Thoracic aorta (tissue), 2 donors: Measurements from ENCODE around the gene DHFR. TPM values are rescaled to one million over a fixed set of nuclear protein-coding genes. Genes with fewer than 3 reads are reported as not detected.

Source experiments
- ATAC-seq: fragments of 150-250 bp; one replicate; pipeline ENCODE4 v1.8.0; 2017; ENCODE audit warnings: low read depth; ENCODE audit not compliant: insufficient number of reproducible peaks, low FRiP score
- DNase-seq: peaks from one replicate; pipeline ENCODE4 v3.0.0-alpha.2; 2020; ENCODE audit warnings: low spot score
- H3K27ac ChIP-seq, 2 donors: fragments of 200-600 bp; sonication (generic); 1 replicate in 1 of 2; 2 replicates in 1 of 2; pipeline ENCODE4 v1.5.1; 2016; ENCODE audit warnings: mild to moderate bottlenecking in 2 of 2, moderate library complexity in 2 of 2
- H3K27me3 ChIP-seq: fragments of 200-600 bp; sonication (generic); replicated peaks from 2 replicates; pipeline ENCODE4 v1.6.0; 2016; ENCODE audit warnings: mild to moderate bottlenecking; ENCODE audit not compliant: insufficient read depth
- H3K36me3 ChIP-seq: fragments of 200-600 bp; sonication (generic); one replicate; pipeline ENCODE4 v1.5.1; 2016
- H3K4me1 ChIP-seq, 2 donors: fragments of 200-600 bp; sonication (generic); 1 replicate in 1 of 2; 2 replicates in 1 of 2; pipeline versions ENCODE4 v1.5.1 to v1.6.0; 2016; ENCODE audit warnings: low read depth in 2 of 2, mild to moderate bottlenecking in 1 of 2; ENCODE audit not compliant: control insufficient read depth in 1 of 2
- H3K4me3 ChIP-seq: fragments of 200-600 bp; sonication (generic); 2 replicates; pipeline ENCODE4 v1.5.1; 2016; ENCODE audit warnings: mild to moderate bottlenecking
- H3K9me3 ChIP-seq: fragments of 200-600 bp; sonication (generic); 2 replicates; pipeline ENCODE4 v1.5.1; 2016
- CTCF ChIP-seq: fragments of 200-600 bp; sonication (generic); IDR thresholded peaks from one replicate; pipeline ENCODE4 v1.5.1; 2019; ENCODE audit warnings: antibody characterized with exemption
- total RNA-seq, 2 donors: library from RNA; depleted of rRNA; stranded (reverse); fragments of >200 nt; gene quantifications; one replicate each; pipeline versions ENCODE4 v1.1.0 to v1.2.3, GENCODE V29; 2016

The DHFR gene
- total RNA-seq, 2 donors from 2014 or later = 9.9 to 11.9 TPM

- peak overlapping the region; percentile 91 for H3K4me3 ChIP-seq
- H3K27ac ChIP-seq = peak overlapping the region; percentile 85 to 91
- H3K27me3 ChIP-seq = no peaks in the 10 kb centered on the region
- H3K9me3 ChIP-seq = no peaks in the 10 kb centered on the region
- ATAC-seq (no peak), DNase-seq (no peak)
- peaks cover 11 to 27% of the 10 kb centered on the region in 2 donors for H3K4me1 ChIP-seq
- H3K36me3 ChIP-seq = peaks cover 6% of the 10 kb centered on the region
- TF ChIP-seq CTCF = no peak
Measured at GRCh38 chr5:80655231-80655774, 520 bp upstream of the DHFR start.

GRCh38 chr5:80654054-80654390 is 761 bp downstream of the DHFR start:
- no peaks in the 10 kb centered on the region for H3K27me3 ChIP-seq
- H3K9me3 ChIP-seq = no peaks in the 10 kb centered on the region
- H3K4me3 ChIP-seq = peak overlapping the region; percentile 91
- peaks cover 11 to 27% of the 10 kb centered on the region in 2 donors for H3K4me1 ChIP-seq
- no peak for TF ChIP-seq CTCF
- H3K36me3 ChIP-seq = peaks cover 6% of the 10 kb centered on the region
- no peak for DNase-seq
- ATAC-seq = no peak
- H3K27ac ChIP-seq = no peak overlapping the region

- no peak for TF ChIP-seq CTCF
- ATAC-seq (no peak), DNase-seq (no peak)
- H3K27ac ChIP-seq = no peak overlapping the region
- no peaks in the 10 kb centered on the region for H3K27me3 ChIP-seq
- H3K4me3 ChIP-seq = peak overlapping the region; percentile 91
- H3K36me3 ChIP-seq = peaks cover 8% of the 10 kb centered on the region
- peaks cover 11 to 27% of the 10 kb centered on the region in 2 donors for H3K4me1 ChIP-seq
- H3K9me3 ChIP-seq = no peaks in the 10 kb centered on the region
Measured at GRCh38 chr5:80653502-80653901, 1.3 kb downstream of the DHFR start.

- no peak for TF ChIP-seq CTCF
- peaks cover 2% of the 10 kb centered on the region for H3K36me3 ChIP-seq
Measured at GRCh38 chr5:80646926-80647325, 7.9 kb downstream of the DHFR start.

GRCh38 chr5:80644900-80645299 is 9.9 kb downstream of the DHFR start:
- no peak for ATAC-seq

More at GRCh38 chr5:80646926-80647325, 7.9 kb downstream of the DHFR start:
- Histone ChIP-seq H3K27ac (no peak overlapping the region), H3K27me3 (no peaks in the 10 kb centered on the region), H3K4me3 (no peak overlapping the region), H3K4me1 (no peaks in the 10 kb centered on the region), H3K9me3 (no peaks in the 10 kb centered on the region)
- DNase-seq (no peak), ATAC-seq (no peak)

More at GRCh38 chr5:80644900-80645299, 9.9 kb downstream of the DHFR start:
- Histone ChIP-seq H3K27ac (no peak overlapping the region), H3K9me3 (no peaks in the 10 kb centered on the region), H3K4me1 (no peaks in the 10 kb centered on the region), H3K36me3 (peaks cover 2% of the 10 kb centered on the region), H3K4me3 (no peak overlapping the region), H3K27me3 (no peaks in the 10 kb centered on the region)
- TF ChIP-seq CTCF = no peak
- DNase-seq = no peak
